HT1080 (cell line): ENCODE data around the gene COL8A1. TPM values are rescaled to one million over a fixed set of nuclear protein-coding genes. Genes with fewer than 3 reads are reported as not detected.

Experiments
- DNase-seq: peaks from one replicate; pipeline ENCODE4 v3.0.0-alpha.2; 2015; ENCODE audit warnings: low read depth
- total RNA-seq: library from RNA; depleted of rRNA; stranded (reverse); fragments of >200 nt; shearing (Covaris generic); gene quantifications from 2 replicates; pipeline ENCODE4 v1.2.3, GENCODE V29; 2014

Gene COL8A1
- total RNA-seq, 1 experiment from 2014 or later: 5.3 TPM

GRCh38 chr3:99757966-99758365 is 119.6 kb downstream of the COL8A1 start:
- DNase-seq: no peak

GRCh38 chr3:99758502-99759177 is 120.2 kb downstream of the COL8A1 start:
- no peak for DNase-seq

GRCh38 chr3:99760031-99760430 is 121.6 kb downstream of the COL8A1 start:
- no peak for DNase-seq

- no peak for DNase-seq
Measured at GRCh38 chr3:99760629-99761028, 122.2 kb downstream of the COL8A1 start.

- DNase-seq: no peak
Measured at GRCh38 chr3:99761415-99762165, 123.2 kb downstream of the COL8A1 start.

- no peak for DNase-seq
Measured at GRCh38 chr3:99762901-99763300, 124.5 kb downstream of the COL8A1 start.

GRCh38 chr3:99764377-99764776 is 126.0 kb downstream of the COL8A1 start:
- DNase-seq: no peak

- DNase-seq: no peak
Measured at GRCh38 chr3:99765042-99765942, 126.9 kb downstream of the COL8A1 start.

GRCh38 chr3:99767291-99767690 is 128.9 kb downstream of the COL8A1 start:
- DNase-seq: no peak

GRCh38 chr3:99768126-99768525 is 129.7 kb downstream of the COL8A1 start:
- no peak for DNase-seq

GRCh38 chr3:99768808-99769501 is 130.6 kb downstream of the COL8A1 start:
- DNase-seq: no peak

- DNase-seq: no peak
Measured at GRCh38 chr3:99772171-99772570, 133.8 kb downstream of the COL8A1 start.

GRCh38 chr3:99772671-99773070 is 134.3 kb downstream of the COL8A1 start:
- no peak for DNase-seq

GRCh38 chr3:99774467-99774866 is 136.1 kb downstream of the COL8A1 start:
- peak; percentile 83 for DNase-seq

GRCh38 chr3:99776516-99777209 is 138.3 kb downstream of the COL8A1 start:
- peak; percentile 7 for DNase-seq

GRCh38 chr3:99777210-99777549 is 138.8 kb downstream of the COL8A1 start:
- DNase-seq: no peak

- DNase-seq: no peak
Measured at GRCh38 chr3:99777708-99778107, 139.3 kb downstream of the COL8A1 start.

GRCh38 chr3:99780749-99781148 is 142.4 kb downstream of the COL8A1 start:
- peak; percentile 25 for DNase-seq

GRCh38 chr3:99781761-99782160 is 143.4 kb downstream of the COL8A1 start:
- peak; percentile 11 for DNase-seq

GRCh38 chr3:99783011-99783573 is 144.7 kb downstream of the COL8A1 start:
- DNase-seq: peak; percentile 78
